NCI-H1436 (cell line): ENCODE measurements around the gene DNAH1.

Source experiments
- DNase-seq: peaks from one replicate; lab custom pipeline; 2025; lab: John Stamatoyannopoulos, UW

The DNAH1 gene

DNA sequence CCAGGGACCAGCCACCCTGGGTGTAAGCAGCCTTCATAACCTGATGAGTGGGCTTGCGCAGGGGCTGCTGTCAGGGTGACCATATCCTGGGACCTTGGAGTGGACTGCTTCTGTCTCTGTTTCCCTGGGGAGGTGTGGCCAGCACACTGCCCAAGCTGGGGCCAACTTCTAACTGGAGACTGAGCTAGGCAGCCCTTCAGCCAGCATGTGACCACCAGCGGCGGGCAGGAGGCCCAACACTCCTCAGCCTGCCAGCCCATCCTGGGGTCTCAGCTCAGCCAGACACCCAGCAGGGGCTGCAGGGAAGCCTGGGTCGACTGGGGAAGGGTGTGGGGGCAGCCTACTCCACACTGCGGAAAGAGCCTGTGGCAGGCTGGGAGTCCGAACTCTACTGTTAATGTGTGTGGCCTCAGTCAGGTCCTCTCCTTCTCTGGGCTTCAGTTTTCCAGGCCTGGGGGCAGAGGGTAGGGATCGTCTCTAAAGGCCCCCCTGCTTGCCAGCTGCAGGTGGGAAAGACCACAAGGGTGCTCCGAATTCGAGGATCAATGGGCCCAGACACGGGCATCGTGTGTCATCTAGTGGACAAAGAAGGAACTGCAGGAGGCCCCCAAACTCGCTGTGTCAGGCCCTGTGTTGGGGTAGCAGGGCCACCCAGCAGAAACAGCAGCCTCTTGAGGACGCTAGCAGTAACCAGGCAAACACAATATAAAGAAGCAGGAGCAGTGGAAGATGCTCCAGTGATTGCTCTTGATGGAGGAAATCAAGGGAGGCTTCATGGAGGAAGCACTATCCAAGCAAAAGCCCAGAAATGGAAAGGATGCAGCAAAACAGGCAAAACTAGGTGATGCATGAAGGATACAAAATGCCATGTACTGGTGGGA is 130.8 kb downstream of the DNAH1 start:
- DNase-seq = peak; percentile 47

DNA sequence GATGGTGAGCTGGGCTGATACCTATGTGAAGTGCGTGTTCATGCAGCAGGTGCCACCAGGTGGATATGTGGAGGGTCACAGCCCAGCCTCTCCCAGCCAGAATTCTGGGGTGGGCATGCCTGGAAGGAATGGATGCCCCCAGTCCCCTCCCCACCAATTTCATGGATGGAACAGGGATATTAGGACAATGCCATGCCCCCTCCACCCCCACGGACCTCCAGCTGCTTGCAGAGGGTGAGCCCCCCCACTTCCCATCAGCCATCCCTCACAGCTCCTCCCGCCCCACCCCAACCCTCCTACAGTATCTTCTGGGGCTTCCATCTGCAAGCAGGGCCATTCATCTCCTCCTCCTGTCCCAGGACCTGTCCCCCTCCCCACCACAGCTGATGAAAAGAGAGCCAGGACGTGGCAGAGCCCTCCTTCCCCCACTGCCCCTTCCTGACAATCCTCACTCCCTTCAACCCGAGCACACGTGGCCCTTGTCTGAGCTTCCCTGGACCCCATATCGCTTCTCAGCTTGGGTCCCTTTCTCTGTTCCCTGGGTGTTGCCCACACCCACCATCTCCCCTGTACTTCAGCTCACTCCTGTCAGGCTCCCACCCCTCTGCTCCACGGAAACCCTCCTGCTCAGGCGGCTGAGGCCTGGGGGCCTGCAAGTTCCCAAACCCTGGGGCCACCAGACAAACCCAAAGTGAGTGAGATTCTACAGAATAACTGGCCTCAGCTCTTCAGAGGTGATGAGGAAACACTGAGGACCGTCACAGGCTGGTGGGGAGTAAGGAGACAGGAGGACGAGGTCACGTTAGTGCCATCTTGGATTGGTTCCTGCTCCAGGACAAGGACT is 131.6 kb downstream of the DNAH1 start:
- no peak for DNase-seq
